GM23338 (cell line): ENCODE data around the gene DAB1. TPM values are rescaled to one million over a fixed set of nuclear protein-coding genes. Genes with fewer than 3 reads are reported as not detected.

Experiments used
- ATAC-seq: fragments of 200-7000 bp; cut with Tn5 transposase; 3 replicates; pipeline ENCODE4 v1.9.1; 2020
- DNase-seq: peaks from one replicate; pipeline ENCODE4 v3.0.0-alpha.2; 2015; ENCODE audit warnings: low spot score
- H2AFZ ChIP-seq: fragments of 200-600 bp; sonication (generic); 2 replicates; pipeline ENCODE4 v1.8.0; 2016; ENCODE audit warnings: antibody characterized with exemption, mild to moderate bottlenecking, moderate library complexity
- H3F3A ChIP-seq: fragments of 200-600 bp; sonication (generic); replicated peaks from 2 replicates; pipeline ENCODE4 v1.8.0; 2017; ENCODE audit warnings: antibody characterized with exemption, mixed run types, low read depth
- H3K27ac ChIP-seq: fragments of 200-600 bp; sonication (generic); 2 replicates; pipeline ENCODE4 v1.6.1; 2016; ENCODE audit warnings: low read depth
- H3K27me3 ChIP-seq: fragments of 200-600 bp; sonication (generic); 2 replicates; pipeline ENCODE4 v1.8.0; 2016; ENCODE audit warnings: mild to moderate bottlenecking, mixed run types, moderate library complexity; ENCODE audit not compliant: insufficient read depth
- H3K36me3 ChIP-seq: fragments of 200-600 bp; sonication (generic); 2 replicates; pipeline ENCODE4 v1.8.0; 2016; ENCODE audit warnings: mild to moderate bottlenecking; ENCODE audit not compliant: insufficient read depth
- H3K4me1 ChIP-seq: fragments of 200-600 bp; sonication (generic); 2 replicates; pipeline ENCODE4 v1.8.0; 2016; ENCODE audit warnings: mild to moderate bottlenecking, moderate library complexity; ENCODE audit not compliant: insufficient read depth
- H3K4me2 ChIP-seq: fragments of 200-600 bp; sonication (generic); 2 replicates; pipeline ENCODE4 v1.7.1; 2017; ENCODE audit warnings: mixed run types
- H3K4me3 ChIP-seq: fragments of 200-600 bp; sonication (generic); 2 replicates; pipeline ENCODE4 v1.6.1; 2016; ENCODE audit warnings: mixed run types
- H3K79me2 ChIP-seq: fragments of 200-600 bp; sonication (generic); replicated peaks from 2 replicates; pipeline ENCODE4 v1.8.0; 2017; ENCODE audit warnings: mild to moderate bottlenecking; ENCODE audit not compliant: insufficient read depth
- H3K9me2 ChIP-seq: fragments of 200-600 bp; sonication (generic); 2 replicates; pipeline ENCODE4 v1.8.0; 2017; ENCODE audit not compliant: insufficient read depth
- H4K20me1 ChIP-seq: fragments of 200-600 bp; sonication (generic); replicated peaks from 2 replicates; pipeline ENCODE4 v1.8.0; 2017; ENCODE audit warnings: mild to moderate bottlenecking; ENCODE audit not compliant: insufficient read depth
- H3K27ac Mint-ChIP-seq: 2 replicates; pipeline ENCODE4 v1.8.0; 2020; ENCODE audit warnings: inconsistent platforms, mild to moderate bottlenecking, moderate library complexity, mixed read lengths
- H3K27me3 Mint-ChIP-seq: 3 replicates; pipeline ENCODE4 v1.8.0; 2022; ENCODE audit warnings: low read depth, mild to moderate bottlenecking, moderate library complexity, mixed read lengths, inconsistent platforms; ENCODE audit not compliant: insufficient read depth, poor library complexity
- H3K36me3 Mint-ChIP-seq: 3 replicates; pipeline ENCODE4 v1.8.0; 2021; ENCODE audit warnings: low read depth, mild to moderate bottlenecking, inconsistent platforms, moderate library complexity, mixed read lengths
- H3K4me1 Mint-ChIP-seq: 3 replicates; pipeline ENCODE4 v1.8.0; 2020; ENCODE audit warnings: mild to moderate bottlenecking, inconsistent platforms, mixed read lengths
- H3K4me3 Mint-ChIP-seq: 3 replicates; pipeline ENCODE4 v1.8.0; 2021; ENCODE audit warnings: moderate library complexity, mild to moderate bottlenecking, inconsistent platforms, mixed read lengths
- H3K9me3 Mint-ChIP-seq: 3 replicates; pipeline ENCODE4 v1.8.0; 2020; ENCODE audit warnings: moderate library complexity, mild to moderate bottlenecking, inconsistent platforms, mixed read lengths
- CTCF ChIP-seq, 2 experiments: fragments of 200-600 bp in 1 of 2; sonication (generic) in 1 of 2; conservative IDR thresholded peaks; 2 replicates each; pipeline versions ENCODE4 v1.5.1 to v1.6.1; 2016 to 2017; ENCODE audit warnings: antibody characterized with exemption in 2 of 2, low read depth in 2 of 2, mild to moderate bottlenecking in 2 of 2, moderate library complexity in 1 of 2
- EZH2 ChIP-seq: fragments of 200-600 bp; sonication (generic); IDR thresholded peaks from one replicate; pipeline ENCODE4 v1.8.0; 2017; ENCODE audit warnings: antibody characterized with exemption, mild to moderate bottlenecking, low read depth; ENCODE audit not compliant: unreplicated experiment
- EZH2phosphoT487 ChIP-seq: fragments of 200-600 bp; sonication (generic); IDR thresholded peaks from one replicate; pipeline ENCODE4 v1.8.1; 2018; ENCODE audit warnings: antibody characterized with exemption; ENCODE audit not compliant: unreplicated experiment
- NANOG ChIP-seq: IDR thresholded peaks from 2 replicates; pipeline ENCODE4 v1.6.1; 2016; ENCODE audit warnings: antibody characterized with exemption, borderline replicate concordance
- POLR2AphosphoS5 ChIP-seq: IDR thresholded peaks from 2 replicates; pipeline ENCODE4 v1.6.1; 2016; ENCODE audit warnings: antibody characterized with exemption, low read depth
- REST ChIP-seq: IDR thresholded peaks from one replicate; pipeline ENCODE4 v1.6.1; 2018; ENCODE audit warnings: antibody characterized with exemption; ENCODE audit not compliant: unreplicated experiment
- STAT1 ChIP-seq: IDR thresholded peaks from one replicate; pipeline ENCODE4 v1.6.1; 2016; ENCODE audit warnings: antibody characterized with exemption; ENCODE audit not compliant: unreplicated experiment
- polyA plus RNA-seq: library from polyadenylated mRNA; unstranded; fragments of >200 nt; fragmentation: Nextera tagmentation; extraction: Ambion mirVana; gene quantifications from 2 replicates; pipeline ENCODE4 v1.2.1, GENCODE V29; 2016
- total RNA-seq: library from RNA; depleted of rRNA; stranded (reverse); fragments of >200 nt; shearing (Covaris generic); gene quantifications from 2 replicates; pipeline ENCODE4 v1.2.3, GENCODE V29; 2014
- TF ChIP-seq, protein P1 (sequence below): fragments of 250-450 bp; sonication (Bioruptor Pico); IDR thresholded peaks from 2 replicates; pipeline ENCODE4 v1.5.0; 2020; ENCODE audit warnings: mild to moderate bottlenecking, moderate library complexity

Gene DAB1
- total and polyA plus RNA-seq, 2 experiments from 2014 or later: 12.8 to 14.5 TPM

- TF ChIP-seq, protein P1, sequence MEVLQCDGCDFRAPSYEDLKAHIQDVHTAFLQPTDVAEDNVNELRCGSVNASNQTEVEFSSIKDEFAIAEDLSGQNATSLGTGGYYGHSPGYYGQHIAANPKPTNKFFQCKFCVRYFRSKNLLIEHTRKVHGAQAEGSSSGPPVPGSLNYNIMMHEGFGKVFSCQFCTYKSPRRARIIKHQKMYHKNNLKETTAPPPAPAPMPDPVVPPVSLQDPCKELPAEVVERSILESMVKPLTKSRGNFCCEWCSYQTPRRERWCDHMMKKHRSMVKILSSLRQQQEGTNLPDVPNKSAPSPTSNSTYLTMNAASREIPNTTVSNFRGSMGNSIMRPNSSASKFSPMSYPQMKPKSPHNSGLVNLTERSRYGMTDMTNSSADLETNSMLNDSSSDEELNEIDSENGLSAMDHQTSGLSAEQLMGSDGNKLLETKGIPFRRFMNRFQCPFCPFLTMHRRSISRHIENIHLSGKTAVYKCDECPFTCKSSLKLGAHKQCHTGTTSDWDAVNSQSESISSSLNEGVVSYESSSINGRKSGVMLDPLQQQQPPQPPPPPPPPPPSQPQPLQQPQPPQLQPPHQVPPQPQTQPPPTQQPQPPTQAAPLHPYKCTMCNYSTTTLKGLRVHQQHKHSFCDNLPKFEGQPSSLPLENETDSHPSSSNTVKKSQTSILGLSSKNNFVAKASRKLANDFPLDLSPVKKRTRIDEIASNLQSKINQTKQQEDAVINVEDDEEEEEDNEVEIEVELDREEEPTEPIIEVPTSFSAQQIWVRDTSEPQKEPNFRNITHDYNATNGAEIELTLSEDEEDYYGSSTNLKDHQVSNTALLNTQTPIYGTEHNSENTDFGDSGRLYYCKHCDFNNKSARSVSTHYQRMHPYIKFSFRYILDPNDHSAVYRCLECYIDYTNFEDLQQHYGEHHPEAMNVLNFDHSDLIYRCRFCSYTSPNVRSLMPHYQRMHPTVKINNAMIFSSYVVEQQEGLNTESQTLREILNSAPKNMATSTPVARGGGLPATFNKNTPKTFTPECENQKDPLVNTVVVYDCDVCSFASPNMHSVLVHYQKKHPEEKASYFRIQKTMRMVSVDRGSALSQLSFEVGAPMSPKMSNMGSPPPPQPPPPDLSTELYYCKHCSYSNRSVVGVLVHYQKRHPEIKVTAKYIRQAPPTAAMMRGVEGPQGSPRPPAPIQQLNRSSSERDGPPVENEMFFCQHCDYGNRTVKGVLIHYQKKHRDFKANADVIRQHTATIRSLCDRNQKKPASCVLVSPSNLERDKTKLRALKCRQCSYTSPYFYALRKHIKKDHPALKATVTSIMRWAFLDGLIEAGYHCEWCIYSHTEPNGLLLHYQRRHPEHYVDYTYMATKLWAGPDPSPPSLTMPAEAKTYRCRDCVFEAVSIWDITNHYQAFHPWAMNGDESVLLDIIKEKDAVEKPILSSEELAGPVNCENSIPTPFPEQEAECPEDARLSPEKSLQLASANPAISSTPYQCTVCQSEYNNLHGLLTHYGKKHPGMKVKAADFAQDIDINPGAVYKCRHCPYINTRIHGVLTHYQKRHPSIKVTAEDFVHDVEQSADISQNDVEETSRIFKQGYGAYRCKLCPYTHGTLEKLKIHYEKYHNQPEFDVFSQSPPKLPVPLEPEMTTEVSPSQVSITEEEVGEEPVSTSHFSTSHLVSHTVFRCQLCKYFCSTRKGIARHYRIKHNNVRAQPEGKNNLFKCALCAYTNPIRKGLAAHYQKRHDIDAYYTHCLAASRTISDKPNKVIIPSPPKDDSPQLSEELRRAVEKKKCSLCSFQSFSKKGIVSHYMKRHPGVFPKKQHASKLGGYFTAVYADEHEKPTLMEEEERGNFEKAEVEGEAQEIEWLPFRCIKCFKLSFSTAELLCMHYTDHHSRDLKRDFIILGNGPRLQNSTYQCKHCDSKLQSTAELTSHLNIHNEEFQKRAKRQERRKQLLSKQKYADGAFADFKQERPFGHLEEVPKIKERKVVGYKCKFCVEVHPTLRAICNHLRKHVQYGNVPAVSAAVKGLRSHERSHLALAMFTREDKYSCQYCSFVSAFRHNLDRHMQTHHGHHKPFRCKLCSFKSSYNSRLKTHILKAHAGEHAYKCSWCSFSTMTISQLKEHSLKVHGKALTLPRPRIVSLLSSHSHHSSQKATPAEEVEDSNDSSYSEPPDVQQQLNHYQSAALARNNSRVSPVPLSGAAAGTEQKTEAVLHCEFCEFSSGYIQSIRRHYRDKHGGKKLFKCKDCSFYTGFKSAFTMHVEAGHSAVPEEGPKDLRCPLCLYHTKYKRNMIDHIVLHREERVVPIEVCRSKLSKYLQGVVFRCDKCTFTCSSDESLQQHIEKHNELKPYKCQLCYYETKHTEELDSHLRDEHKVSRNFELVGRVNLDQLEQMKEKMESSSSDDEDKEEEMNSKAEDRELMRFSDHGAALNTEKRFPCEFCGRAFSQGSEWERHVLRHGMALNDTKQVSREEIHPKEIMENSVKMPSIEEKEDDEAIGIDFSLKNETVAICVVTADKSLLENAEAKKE (CRISPR knock-in tag): no peak
- TF ChIP-seq EZH2phosphoT487: no peak
- TF ChIP-seq POLR2AphosphoS5: no peak
- no peak for TF ChIP-seq STAT1
- no peak for TF ChIP-seq REST
- TF ChIP-seq NANOG: no peak
Observed at GRCh38 chr1:57091642-57092041, 332.2 kb downstream of the DAB1 start (continued).

GRCh38 chr1:57089855-57090254, 334.0 kb downstream of the DAB1 start:
- no peaks in the 10 kb centered on the region for H3K27me3 Mint-ChIP-seq
- H3K27ac ChIP-seq: no peak overlapping the region
- H3K27me3 ChIP-seq: no peaks in the 10 kb centered on the region
- no peak overlapping the region for H3K4me3 ChIP-seq
- H3K79me2 ChIP-seq: no peaks in the 10 kb centered on the region
- H3K27ac Mint-ChIP-seq: no peak overlapping the region
- H3K4me1 Mint-ChIP-seq: peaks cover 8% of the 10 kb centered on the region; the same call in 2 of the 3 replicates
- ATAC-seq: no peak
- H3K4me2 ChIP-seq: no peak overlapping the region
- no peaks in the 10 kb centered on the region for H3K36me3 ChIP-seq
- H3F3A ChIP-seq: no peaks in the 10 kb centered on the region
- H3K9me2 ChIP-seq: peaks cover 13% of the 10 kb centered on the region; the same call in 1 of the 2 replicates
- no peaks in the 10 kb centered on the region for H3K9me3 Mint-ChIP-seq
- H4K20me1 ChIP-seq: no peaks in the 10 kb centered on the region; the same call in 1 of the 2 replicates
- H3K4me3 Mint-ChIP-seq: no peak overlapping the region
- DNase-seq: no peak
- H3K4me1 ChIP-seq: no peaks in the 10 kb centered on the region
- H3K36me3 Mint-ChIP-seq: no peaks in the 10 kb centered on the region
- H2AFZ ChIP-seq: no peak overlapping the region
- TF ChIP-seq EZH2 (no peak), CTCF (conservative IDR thresholded peaks at IDR 0.05; ENCODE audit: low read depth in 2 of 2) (no peak)
